Panc1 (cell line): ENCODE measurements around the gene PCGF1. TPM values are rescaled to one million over a fixed set of nuclear protein-coding genes. Genes with fewer than 3 reads are reported as not detected.

Experiments used
- ATAC-seq: fragments of 200-7000 bp; cut with Tn5 transposase; 2 replicates; pipeline ENCODE4 v1.9.1; 2020; ENCODE audit warnings: mild to moderate bottlenecking, moderate library complexity
- BruUV-seq: library from RNA; stranded (reverse); fragments of 400-500 nt; replicated peaks from 2 replicates; lab custom pipeline; 2021; lab: Mats Ljungman, UMichigan
- CTCF ChIA-PET: fragments of 300-600 bp; sonication (Branson Sonifier 250); formaldehyde crosslinking; loops from one replicate; lab custom pipeline; 2022; ENCODE audit warnings: antibody characterized with exemption; lab: Charles Lee
- POLR2A ChIA-PET: fragments of 300-600 bp; sonication (Branson Sonifier 250); formaldehyde crosslinking; loops from one replicate; lab custom pipeline; 2022; ENCODE audit warnings: antibody characterized with exemption; lab: Charles Lee
- DNase-seq: peaks from one replicate; pipeline ENCODE4 v3.0.0-alpha.2; 2010; ENCODE audit warnings: low read depth, low spot score
- H3K27ac ChIP-seq: 2 replicates; pipeline ENCODE4 v1.5.1; 2011; ENCODE audit warnings: mild to moderate bottlenecking, low read length, inconsistent platforms
- H3K27me3 ChIP-seq: fragments of 200-500 bp; sonication (Bioruptor generic); 2 replicates; pipeline ENCODE4 v1.6.0; 2014; ENCODE audit warnings: low read length, inconsistent platforms; ENCODE audit not compliant: control insufficient read depth, insufficient read depth
- H3K36me3 ChIP-seq: fragments of 200-500 bp; sonication (Bioruptor generic); 2 replicates; pipeline ENCODE4 v1.5.1; 2014; ENCODE audit warnings: inconsistent platforms, mild to moderate bottlenecking, low read length, moderate library complexity; ENCODE audit not compliant: control insufficient read depth, insufficient read depth
- H3K4me1 ChIP-seq: 2 replicates; pipeline ENCODE4 v1.5.1; 2011; ENCODE audit warnings: inconsistent platforms, mild to moderate bottlenecking, low read length, moderate library complexity; ENCODE audit not compliant: control insufficient read depth, insufficient read depth
- H3K4me3 ChIP-seq, 2 experiments: 2 replicates each; pipeline ENCODE4 v1.5.1; 2011 to 2012; ENCODE audit warnings: low read depth in 2 of 2, low read length in 2 of 2, mild to moderate bottlenecking in 2 of 2, inconsistent platforms in 1 of 2, moderate library complexity in 1 of 2
- H3K9me3 ChIP-seq: fragments of 200-500 bp; sonication (Bioruptor generic); 2 replicates; pipeline ENCODE4 v1.5.1; 2014; ENCODE audit warnings: low read depth, mild to moderate bottlenecking, inconsistent platforms, low read length, moderate library complexity; ENCODE audit not compliant: control insufficient read depth, insufficient read depth
- POLR2AphosphoS5 ChIP-seq: IDR thresholded peaks from 2 replicates; pipeline ENCODE4 v1.6.1; 2012; ENCODE audit warnings: mild to moderate bottlenecking, low read depth, low read length, moderate library complexity
- SIN3A ChIP-seq: IDR thresholded peaks from 2 replicates; pipeline ENCODE4 v1.6.1; 2012; ENCODE audit warnings: low read depth, mild to moderate bottlenecking, low read length, moderate library complexity, borderline replicate concordance; ENCODE audit not compliant: insufficient read depth
- TCF7L2 ChIP-seq: IDR thresholded peaks from 2 replicates; pipeline ENCODE4 v1.6.1; 2011; ENCODE audit warnings: mild to moderate bottlenecking, low read depth, low read length, inconsistent platforms
- in situ Hi-C: cut with HindIII; loops from 2 replicates; pipeline ENCODE4 v1.10.0; 2016; ENCODE audit warnings: low sequenced_read_pairs, low pct_unique_long_range_greater_than_20kb
- intact Hi-C: fragments of 100-400 bp; cut with micrococcal nuclease; formaldehyde crosslinking; loops from one replicate; pipeline ENCODE4 v1.10.0; 2022; ENCODE audit not compliant: unreplicated experiment
- total RNA-seq: library from RNA; stranded (reverse); gene quantifications from one replicate; pipeline ENCODE4 v1.2.1, GENCODE V29; 2021; ENCODE audit not compliant: unreplicated experiment
- TF ChIP-seq, protein P1 (sequence below): fragments of 450-650 bp; IDR thresholded peaks from 2 replicates; pipeline ENCODE4 v1.5.1; 2017; ENCODE audit warnings: mild to moderate bottlenecking
- TF ChIP-seq, protein P2 (sequence below), 2 experiments: IDR thresholded peaks; 2 replicates each; pipeline ENCODE4 v1.6.1; 2011 to 2012; ENCODE audit warnings: low read depth in 2 of 2, control low read depth in 1 of 2, low read length in 1 of 2, mild to moderate bottlenecking in 1 of 2, moderate library complexity in 1 of 2; ENCODE audit not compliant: insufficient read depth in 1 of 2

PCGF1 gene
- total RNA-seq, 1 experiment from 2014 or later, result 36.8 TPM

- no peak overlapping the region for H3K27ac ChIP-seq
- in situ Hi-C loops, result no loop called here
- intact Hi-C loops, result no loop called here
- H3K4me3 ChIP-seq, result no peak overlapping the region
- no peak for ATAC-seq
- BruUV-seq, result no TSS peak
- no peaks in the 10 kb centered on the region; the same call in none of the 2 replicates for H3K36me3 ChIP-seq
- DNase-seq, result no peak
- no peaks in the 10 kb centered on the region for H3K27me3 ChIP-seq
- ChIA-PET POLR2A (no interaction called here), CTCF (no interaction called here)
- H3K4me1 ChIP-seq, result peaks cover 6% of the 10 kb centered on the region
- no peaks in the 10 kb centered on the region for H3K9me3 ChIP-seq
- TF ChIP-seq, protein P1, sequence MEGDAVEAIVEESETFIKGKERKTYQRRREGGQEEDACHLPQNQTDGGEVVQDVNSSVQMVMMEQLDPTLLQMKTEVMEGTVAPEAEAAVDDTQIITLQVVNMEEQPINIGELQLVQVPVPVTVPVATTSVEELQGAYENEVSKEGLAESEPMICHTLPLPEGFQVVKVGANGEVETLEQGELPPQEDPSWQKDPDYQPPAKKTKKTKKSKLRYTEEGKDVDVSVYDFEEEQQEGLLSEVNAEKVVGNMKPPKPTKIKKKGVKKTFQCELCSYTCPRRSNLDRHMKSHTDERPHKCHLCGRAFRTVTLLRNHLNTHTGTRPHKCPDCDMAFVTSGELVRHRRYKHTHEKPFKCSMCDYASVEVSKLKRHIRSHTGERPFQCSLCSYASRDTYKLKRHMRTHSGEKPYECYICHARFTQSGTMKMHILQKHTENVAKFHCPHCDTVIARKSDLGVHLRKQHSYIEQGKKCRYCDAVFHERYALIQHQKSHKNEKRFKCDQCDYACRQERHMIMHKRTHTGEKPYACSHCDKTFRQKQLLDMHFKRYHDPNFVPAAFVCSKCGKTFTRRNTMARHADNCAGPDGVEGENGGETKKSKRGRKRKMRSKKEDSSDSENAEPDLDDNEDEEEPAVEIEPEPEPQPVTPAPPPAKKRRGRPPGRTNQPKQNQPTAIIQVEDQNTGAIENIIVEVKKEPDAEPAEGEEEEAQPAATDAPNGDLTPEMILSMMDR, result no peak
- no peak for TF ChIP-seq POLR2AphosphoS5
- TF ChIP-seq, protein P2, sequence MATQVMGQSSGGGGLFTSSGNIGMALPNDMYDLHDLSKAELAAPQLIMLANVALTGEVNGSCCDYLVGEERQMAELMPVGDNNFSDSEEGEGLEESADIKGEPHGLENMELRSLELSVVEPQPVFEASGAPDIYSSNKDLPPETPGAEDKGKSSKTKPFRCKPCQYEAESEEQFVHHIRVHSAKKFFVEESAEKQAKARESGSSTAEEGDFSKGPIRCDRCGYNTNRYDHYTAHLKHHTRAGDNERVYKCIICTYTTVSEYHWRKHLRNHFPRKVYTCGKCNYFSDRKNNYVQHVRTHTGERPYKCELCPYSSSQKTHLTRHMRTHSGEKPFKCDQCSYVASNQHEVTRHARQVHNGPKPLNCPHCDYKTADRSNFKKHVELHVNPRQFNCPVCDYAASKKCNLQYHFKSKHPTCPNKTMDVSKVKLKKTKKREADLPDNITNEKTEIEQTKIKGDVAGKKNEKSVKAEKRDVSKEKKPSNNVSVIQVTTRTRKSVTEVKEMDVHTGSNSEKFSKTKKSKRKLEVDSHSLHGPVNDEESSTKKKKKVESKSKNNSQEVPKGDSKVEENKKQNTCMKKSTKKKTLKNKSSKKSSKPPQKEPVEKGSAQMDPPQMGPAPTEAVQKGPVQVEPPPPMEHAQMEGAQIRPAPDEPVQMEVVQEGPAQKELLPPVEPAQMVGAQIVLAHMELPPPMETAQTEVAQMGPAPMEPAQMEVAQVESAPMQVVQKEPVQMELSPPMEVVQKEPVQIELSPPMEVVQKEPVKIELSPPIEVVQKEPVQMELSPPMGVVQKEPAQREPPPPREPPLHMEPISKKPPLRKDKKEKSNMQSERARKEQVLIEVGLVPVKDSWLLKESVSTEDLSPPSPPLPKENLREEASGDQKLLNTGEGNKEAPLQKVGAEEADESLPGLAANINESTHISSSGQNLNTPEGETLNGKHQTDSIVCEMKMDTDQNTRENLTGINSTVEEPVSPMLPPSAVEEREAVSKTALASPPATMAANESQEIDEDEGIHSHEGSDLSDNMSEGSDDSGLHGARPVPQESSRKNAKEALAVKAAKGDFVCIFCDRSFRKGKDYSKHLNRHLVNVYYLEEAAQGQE (IDR thresholded peaks at IDR 0.05; ENCODE audit: insufficient read depth in 1 of 2, low read depth in 2 of 2, low read length in 1 of 2), result no peak
- no peak for TF ChIP-seq SIN3A
- no peak for TF ChIP-seq TCF7L2
These were observed 16.5 kb upstream of the PCGF1 start for GRCh38 chr2:74524005-74524404.

DNA sequence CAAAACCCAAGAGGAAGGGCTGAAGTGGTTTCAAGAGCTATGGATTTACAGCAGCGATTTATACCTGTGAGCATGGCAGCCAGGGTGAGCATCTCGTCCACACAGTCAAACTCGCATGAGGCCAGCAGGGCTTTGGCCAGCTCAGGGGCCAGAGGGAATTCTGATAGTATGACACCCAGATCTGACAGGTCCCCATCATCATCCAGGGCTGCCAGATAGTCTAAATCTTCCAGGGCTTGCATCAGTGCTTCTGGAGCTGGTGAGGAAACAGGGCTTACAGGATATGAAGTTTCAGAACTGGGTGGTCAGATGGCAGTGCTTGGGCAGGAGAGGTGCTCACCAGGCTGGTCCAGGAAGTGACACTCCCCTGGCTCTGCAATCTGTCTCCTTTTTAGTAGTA lies 15.0 kb upstream of the PCGF1 start:
- H3K27me3 ChIP-seq, result no peaks in the 10 kb centered on the region
- TF ChIP-seq, protein P1, result no peak
- TF ChIP-seq SIN3A (no peak), POLR2AphosphoS5 (no peak), TCF7L2 (no peak)
- TF ChIP-seq, protein P2 (IDR thresholded peaks at IDR 0.05; ENCODE audit: insufficient read depth in 1 of 2, low read depth in 2 of 2, low read length in 1 of 2), result no peak
- no peaks in the 10 kb centered on the region for H3K4me1 ChIP-seq
- CTCF ChIA-PET, result no interaction called here
- POLR2A ChIA-PET, result interaction anchor here (0.6 kb wide), 1 partner anchor 343 kb away, joined by 11 read pairs; no protein-coding TSS in a partner anchor
- DNase-seq (no peak), ATAC-seq (no peak)
- intact Hi-C loops, result no loop called here
- in situ Hi-C loops, result no loop called here
- H3K27ac ChIP-seq, result no peak overlapping the region
- H3K9me3 ChIP-seq, result no peaks in the 10 kb centered on the region
- BruUV-seq, result no TSS peak
- H3K36me3 ChIP-seq, result no peaks in the 10 kb centered on the region
- H3K4me3 ChIP-seq, result no peak overlapping the region
